Keratinocyte (primary cell): ENCODE data around the gene ABLIM1. TPM values are rescaled to one million over a fixed set of nuclear protein-coding genes. Genes with fewer than 3 reads are reported as not detected.

ENCODE experiments used
- DNase-seq: peaks from one replicate; pipeline ENCODE4 v3.0.0-alpha.2; 2011; ENCODE audit warnings: low read depth, missing footprints, low spot score
- FAIRE-seq: peaks from 2 replicates; lab custom pipeline; 2011; peaks lifted over from hg19 to GRCh38; lab: Jason Lieb, UNC
- H2AFZ ChIP-seq: 2 replicates; pipeline ENCODE4 v1.6.0; 2012; ENCODE audit warnings: low read length, control low read depth, inconsistent platforms; ENCODE audit not compliant: control insufficient read depth
- H3K27ac ChIP-seq: 2 replicates; pipeline ENCODE4 v1.5.1; 2011; ENCODE audit warnings: low read length; ENCODE audit not compliant: control insufficient read depth, insufficient read depth
- H3K27me3 ChIP-seq: 3 replicates; pipeline ENCODE4 v1.6.0; 2011; ENCODE audit warnings: low read length; ENCODE audit not compliant: control insufficient read depth, insufficient read depth; ENCODE audit errors: extremely low read depth
- H3K36me3 ChIP-seq, 2 experiments: 2 replicates in 1 of 2; 3 replicates in 1 of 2; pipeline ENCODE4 v1.5.1; 2011; ENCODE audit warnings: low read length in 2 of 2, mild to moderate bottlenecking in 1 of 2; ENCODE audit not compliant: control insufficient read depth in 2 of 2, insufficient read depth in 2 of 2; ENCODE audit errors: extremely low read depth in 1 of 2
- H3K4me1 ChIP-seq: 3 replicates; pipeline ENCODE4 v1.5.1; 2011; ENCODE audit warnings: low read length; ENCODE audit not compliant: control insufficient read depth, insufficient read depth; ENCODE audit errors: extremely low read depth
- H3K4me2 ChIP-seq: 3 replicates; pipeline ENCODE4 v1.6.0; 2011; ENCODE audit warnings: low read depth, low read length; ENCODE audit not compliant: control insufficient read depth, insufficient read depth; ENCODE audit errors: extremely low read depth
- H3K4me3 ChIP-seq, 3 experiments: fragments of 200-600 bp in 1 of 3; sonication (generic) in 1 of 3; 2 replicates in 2 of 3; 3 replicates in 1 of 3; pipeline ENCODE4 v1.5.1; 2011 to 2016; ENCODE audit warnings: low read length in 3 of 3, mild to moderate bottlenecking in 3 of 3, control low read depth in 2 of 3, inconsistent platforms in 1 of 3, low read depth in 1 of 3, mixed read lengths in 1 of 3, mixed run types in 1 of 3, moderate library complexity in 1 of 3; ENCODE audit not compliant: control insufficient read depth in 2 of 3, insufficient read depth in 2 of 3; ENCODE audit errors: extremely low read depth in 1 of 3
- H3K79me2 ChIP-seq: 2 replicates; pipeline ENCODE4 v1.6.0; 2012; ENCODE audit warnings: low read length; ENCODE audit not compliant: control insufficient read depth, insufficient read depth
- H3K9ac ChIP-seq: 3 replicates; pipeline ENCODE4 v1.6.0; 2011; ENCODE audit warnings: low read length; ENCODE audit not compliant: control insufficient read depth, insufficient read depth; ENCODE audit errors: extremely low read depth
- H3K9me1 ChIP-seq: 3 replicates; pipeline ENCODE4 v1.6.0; 2011; ENCODE audit warnings: low read length; ENCODE audit not compliant: control insufficient read depth, insufficient read depth; ENCODE audit errors: extremely low read depth
- H3K9me3 ChIP-seq: 2 replicates; pipeline ENCODE4 v1.5.1; 2012; ENCODE audit warnings: low read depth, low read length; ENCODE audit not compliant: control insufficient read depth
- H4K20me1 ChIP-seq: 3 replicates; pipeline ENCODE4 v1.6.0; 2011; ENCODE audit warnings: low read length; ENCODE audit not compliant: control insufficient read depth, insufficient read depth; ENCODE audit errors: extremely low read depth
- EZH2 ChIP-seq: IDR thresholded peaks from one replicate; pipeline ENCODE4 v1.6.1; 2012; ENCODE audit warnings: inconsistent platforms, mild to moderate bottlenecking, low read length, moderate library complexity
- dilution Hi-C: fragments of 300-500 bp; cut with MboI; formaldehyde crosslinking; loops from one replicate; pipeline ENCODE4 v1.7.0; 2020; ENCODE audit warnings: low sequenced_read_pairs; ENCODE audit not compliant: extremely low pct_ligation_motif_present
- polyA plus RNA-seq, 5 experiments: library from polyadenylated mRNA; depleted of rRNA in 3 of 5; stranded (reverse) in 3 of 5; stranded (forward) in 1 of 5; unstranded in 1 of 5; fragments of >200 nt; gene quantifications; 1 replicate in 1 of 5; 2 replicates in 3 of 5; 3 replicates in 1 of 5; pipeline versions ENCODE4 v1.2.1 to v1.2.3, GENCODE V29; 2011 to 2012; ENCODE audit warnings: missing spikeins in 2 of 5, low read depth in 1 of 5, low replicate concordance in 1 of 5
- TF ChIP-seq, protein P1 (sequence below), 3 experiments: IDR thresholded peaks in 1 of 3; conservative IDR thresholded peaks in 1 of 3; optimal IDR thresholded peaks in 1 of 3; 2 replicates in 2 of 3; 3 replicates in 1 of 3; pipeline versions ENCODE3 to v1.5.1; 2011; ENCODE audit warnings: low read length in 3 of 3, mild to moderate bottlenecking in 3 of 3, moderate library complexity in 2 of 3, control low read depth in 1 of 3, inconsistent platforms in 1 of 3; ENCODE audit not compliant: insufficient read depth in 2 of 3; ENCODE audit errors: extremely low read depth in 1 of 3

The ABLIM1 gene
- polyA plus RNA-seq, 1 donor (not counting 4 experiments of a cell fraction or from before 2014, with no cell fraction given), result 55.2 TPM

DNA sequence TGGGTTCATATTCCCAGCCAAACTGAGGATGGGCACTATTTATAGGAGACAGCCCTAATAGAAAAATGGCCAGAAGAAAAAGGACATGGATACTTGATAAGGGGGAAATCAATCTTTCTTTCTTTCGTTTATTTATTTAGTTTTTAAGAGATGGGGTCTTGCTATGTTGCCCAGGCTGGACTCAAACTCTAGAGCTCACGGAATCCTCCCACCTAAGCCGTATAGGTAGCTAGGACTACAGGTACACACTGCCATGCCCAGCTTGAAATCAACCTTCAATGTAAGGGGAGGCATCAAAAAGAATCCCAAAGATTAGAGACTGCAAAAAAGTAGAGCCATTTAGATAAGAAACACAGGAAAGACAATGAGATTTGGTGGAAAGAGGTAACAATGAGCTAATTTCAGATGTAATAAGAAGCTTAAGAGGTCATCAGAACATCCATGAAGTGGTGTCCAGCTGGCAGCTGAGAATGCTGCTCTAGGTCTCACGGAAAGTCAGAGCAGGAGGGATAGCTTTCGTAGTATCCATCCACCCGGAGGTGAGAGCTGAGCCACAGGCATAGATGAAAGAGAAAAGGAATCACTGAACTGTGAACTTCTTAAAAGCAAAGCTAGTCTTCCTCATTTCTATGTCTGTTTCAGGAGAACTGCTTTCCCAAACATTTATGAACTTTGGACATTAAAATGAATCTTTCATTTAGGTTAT lies 10.5 kb upstream of the ABLIM1 start:
- Histone ChIP-seq H3K4me2 (no peak overlapping the region), H3K9ac (no peak overlapping the region), H2AFZ (no peak overlapping the region), H3K79me2 (no peaks in the 10 kb centered on the region), H4K20me1 (no peaks in the 10 kb centered on the region), H3K27me3 (no peaks in the 10 kb centered on the region), H3K4me3 (no peak overlapping the region), H3K36me3 (no peaks in the 10 kb centered on the region), H3K27ac (no peak overlapping the region), H3K9me3 (no peaks in the 10 kb centered on the region), H3K4me1 (no peaks in the 10 kb centered on the region), H3K9me1 (no peaks in the 10 kb centered on the region)
- FAIRE-seq, result no peak
- dilution Hi-C loops, result no loop called here
- no peak for DNase-seq
- TF ChIP-seq, protein P1, sequence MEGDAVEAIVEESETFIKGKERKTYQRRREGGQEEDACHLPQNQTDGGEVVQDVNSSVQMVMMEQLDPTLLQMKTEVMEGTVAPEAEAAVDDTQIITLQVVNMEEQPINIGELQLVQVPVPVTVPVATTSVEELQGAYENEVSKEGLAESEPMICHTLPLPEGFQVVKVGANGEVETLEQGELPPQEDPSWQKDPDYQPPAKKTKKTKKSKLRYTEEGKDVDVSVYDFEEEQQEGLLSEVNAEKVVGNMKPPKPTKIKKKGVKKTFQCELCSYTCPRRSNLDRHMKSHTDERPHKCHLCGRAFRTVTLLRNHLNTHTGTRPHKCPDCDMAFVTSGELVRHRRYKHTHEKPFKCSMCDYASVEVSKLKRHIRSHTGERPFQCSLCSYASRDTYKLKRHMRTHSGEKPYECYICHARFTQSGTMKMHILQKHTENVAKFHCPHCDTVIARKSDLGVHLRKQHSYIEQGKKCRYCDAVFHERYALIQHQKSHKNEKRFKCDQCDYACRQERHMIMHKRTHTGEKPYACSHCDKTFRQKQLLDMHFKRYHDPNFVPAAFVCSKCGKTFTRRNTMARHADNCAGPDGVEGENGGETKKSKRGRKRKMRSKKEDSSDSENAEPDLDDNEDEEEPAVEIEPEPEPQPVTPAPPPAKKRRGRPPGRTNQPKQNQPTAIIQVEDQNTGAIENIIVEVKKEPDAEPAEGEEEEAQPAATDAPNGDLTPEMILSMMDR (optimal IDR thresholded peaks at IDR 0.05 in 1 of 3, IDR thresholded peaks at IDR 0.05 in 1 of 3, conservative IDR thresholded peaks at IDR 0.05 in 1 of 3; ENCODE audit: extremely low read depth in 1 of 3, insufficient read depth in 2 of 3, low read length in 3 of 3), result no peak
- TF ChIP-seq EZH2, result no peak

DNA sequence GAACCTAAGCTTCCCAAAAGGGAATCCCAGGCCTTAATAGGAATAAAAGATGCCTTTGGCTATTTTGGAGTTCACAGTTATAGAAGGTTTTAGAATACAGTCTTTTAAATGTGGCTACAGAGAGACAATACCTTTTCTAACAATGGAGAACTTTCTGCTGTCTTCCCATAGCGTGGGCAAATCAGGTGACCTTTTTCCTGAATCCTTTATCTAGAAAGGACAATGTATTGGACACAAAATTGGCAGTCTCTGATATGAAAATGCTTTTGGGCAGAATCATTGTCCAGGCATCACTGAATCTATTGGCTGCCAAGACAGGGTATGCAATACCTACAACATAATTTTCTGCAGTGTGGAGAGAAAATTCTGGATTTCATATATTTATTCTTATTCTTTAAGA lies 7.8 kb upstream of the ABLIM1 start:
- no peak overlapping the region for H2AFZ ChIP-seq
- FAIRE-seq (no peak), DNase-seq (no peak)
- H3K79me2 ChIP-seq, result no peaks in the 10 kb centered on the region
- H4K20me1 ChIP-seq, result no peaks in the 10 kb centered on the region
- H3K27ac ChIP-seq, result no peak overlapping the region
- H3K9me3 ChIP-seq, result no peaks in the 10 kb centered on the region
- H3K27me3 ChIP-seq, result peaks cover 4% of the 10 kb centered on the region
- H3K36me3 ChIP-seq, result peaks cover 0 to 2% of the 10 kb centered on the region in 2 experiments
- no peaks in the 10 kb centered on the region for H3K9me1 ChIP-seq
- H3K4me1 ChIP-seq, result no peaks in the 10 kb centered on the region
- TF ChIP-seq EZH2, result no peak
- TF ChIP-seq, protein P1 (optimal IDR thresholded peaks at IDR 0.05 in 1 of 3, IDR thresholded peaks at IDR 0.05 in 1 of 3, conservative IDR thresholded peaks at IDR 0.05 in 1 of 3; ENCODE audit: extremely low read depth in 1 of 3, insufficient read depth in 2 of 3, low read length in 3 of 3), result no peak
- H3K9ac ChIP-seq, result no peak overlapping the region
- no peak overlapping the region for H3K4me3 ChIP-seq
- no peak overlapping the region for H3K4me2 ChIP-seq
- dilution Hi-C loops, result no loop called here
